Caco-2 (cell line): ENCODE data around the gene CDA. TPM values are rescaled to one million over a fixed set of nuclear protein-coding genes. Genes with fewer than 3 reads are reported as not detected.

Experiments
- BruUV-seq: library from RNA; stranded (reverse); fragments of 400-500 nt; replicated peaks from 2 replicates; lab custom pipeline; 2021; lab: Mats Ljungman, UMichigan
- CTCF ChIA-PET: fragments of 300-600 bp; sonication (Branson Sonifier 250); formaldehyde crosslinking; loops from one replicate; lab custom pipeline; 2022; ENCODE audit warnings: antibody characterized with exemption; lab: Charles Lee
- POLR2A ChIA-PET: fragments of 300-600 bp; sonication (Branson Sonifier 250); formaldehyde crosslinking; loops from one replicate; lab custom pipeline; 2022; ENCODE audit warnings: antibody characterized with exemption; lab: Charles Lee
- DNase-seq, 2 experiments: peaks; one replicate each; pipeline versions ENCODE4 v3.0.0 to v3.0.0-alpha.2; 2020 to 2022
- H3K27me3 ChIP-seq: replicated peaks from 2 replicates; pipeline ENCODE4 v1.6.0; 2011; ENCODE audit warnings: low read length; ENCODE audit not compliant: control insufficient read depth, insufficient read depth
- H3K36me3 ChIP-seq: 2 replicates; pipeline ENCODE4 v1.5.1; 2011; ENCODE audit warnings: low read length; ENCODE audit not compliant: control insufficient read depth, insufficient read depth
- H3K4me1 ChIP-seq: fragments of 250-450 bp; sonication (Bioruptor Pico); 2 replicates; pipeline ENCODE4 v1.5.1; 2020; ENCODE audit warnings: mild to moderate bottlenecking
- H3K4me3 ChIP-seq: 2 replicates; pipeline ENCODE4 v1.5.1; 2011; ENCODE audit warnings: low read depth, mild to moderate bottlenecking, control low read depth, low read length
- H3K9me3 ChIP-seq: fragments of 250-450 bp; sonication (Bioruptor Pico); 2 replicates; pipeline ENCODE4 v1.5.1; 2020; ENCODE audit warnings: mild to moderate bottlenecking, moderate library complexity
- H3K27ac Mint-ChIP-seq: one replicate; pipeline ENCODE4 v1.8.0; 2022; ENCODE audit warnings: mixed read lengths; ENCODE audit not compliant: unreplicated experiment
- H3K27me3 Mint-ChIP-seq: one replicate; pipeline ENCODE4 v1.8.0; 2022; ENCODE audit warnings: mixed read lengths; ENCODE audit not compliant: insufficient read depth, unreplicated experiment
- H3K36me3 Mint-ChIP-seq: one replicate; pipeline ENCODE4 v1.8.0; 2022; ENCODE audit warnings: mild to moderate bottlenecking, mixed read lengths; ENCODE audit not compliant: insufficient read depth, unreplicated experiment
- H3K4me1 Mint-ChIP-seq: one replicate; pipeline ENCODE4 v1.8.0; 2022; ENCODE audit warnings: low read depth, mixed read lengths; ENCODE audit not compliant: unreplicated experiment
- H3K4me3 Mint-ChIP-seq: one replicate; pipeline ENCODE4 v1.8.0; 2022; ENCODE audit warnings: mild to moderate bottlenecking, moderate library complexity, mixed read lengths; ENCODE audit not compliant: unreplicated experiment
- H3K9me3 Mint-ChIP-seq: one replicate; pipeline ENCODE4 v1.8.0; 2022; ENCODE audit warnings: mixed read lengths; ENCODE audit not compliant: unreplicated experiment
- CTCF ChIP-seq, 2 experiments: fragments of 200-600 bp in 1 of 2; IDR thresholded peaks; 1 replicate in 1 of 2; 2 replicates in 1 of 2; pipeline versions ENCODE4 v1.5.1 to v1.8.0; 2011 to 2022; ENCODE audit warnings: antibody characterized with exemption in 1 of 2, control low read depth in 1 of 2, inconsistent platforms in 1 of 2, low read depth in 1 of 2, low read length in 1 of 2, mild to moderate bottlenecking in 1 of 2, moderate library complexity in 1 of 2; ENCODE audit not compliant: insufficient read depth in 1 of 2, severe bottlenecking in 1 of 2, unreplicated experiment in 1 of 2
- intact Hi-C: fragments of 100-400 bp; cut with micrococcal nuclease; formaldehyde crosslinking; loops from one replicate; pipeline ENCODE4 v1.10.0; 2022; ENCODE audit not compliant: unreplicated experiment
- total RNA-seq: library from RNA; stranded (reverse); gene quantifications from 2 replicates; pipeline ENCODE4 v1.2.3, GENCODE V29; 2022

CDA gene
- total RNA-seq, 1 experiment from 2014 or later, result 0.95 TPM

GRCh38 chr1:20616847-20617487, 28.1 kb downstream of the CDA start:
- no peaks in the 10 kb centered on the region for H3K36me3 ChIP-seq
- H3K36me3 Mint-ChIP-seq, result peaks cover 8% of the 10 kb centered on the region
- ChIA-PET CTCF (no interaction called here), POLR2A (no interaction called here)
- no TSS peak for BruUV-seq
- no peaks in the 10 kb centered on the region for H3K9me3 ChIP-seq
- H3K9me3 Mint-ChIP-seq, result no peaks in the 10 kb centered on the region
- TF ChIP-seq CTCF (IDR thresholded peaks at IDR 0.05; ENCODE audit: insufficient read depth in 1 of 2, low read depth in 1 of 2, low read length in 1 of 2, severe bottlenecking in 1 of 2, unreplicated experiment in 1 of 2), result no peak
- H3K4me1 Mint-ChIP-seq, result peaks cover 23% of the 10 kb centered on the region
- H3K4me1 ChIP-seq, result peaks cover 11% of the 10 kb centered on the region
- intact Hi-C loops, result no loop called here
- H3K4me3 Mint-ChIP-seq, result no peak overlapping the region
- H3K27ac Mint-ChIP-seq, result no peak overlapping the region
- DNase-seq, result no peak
- no peak overlapping the region for H3K4me3 ChIP-seq
- H3K27me3 Mint-ChIP-seq, result no peaks in the 10 kb centered on the region
- H3K27me3 ChIP-seq, result no peaks in the 10 kb centered on the region

- Histone ChIP-seq H3K36me3 (no peaks in the 10 kb centered on the region), H3K4me3 (no peak overlapping the region), H3K9me3 (no peaks in the 10 kb centered on the region), H3K4me1 (peaks cover 5% of the 10 kb centered on the region), H3K27me3 (no peaks in the 10 kb centered on the region)
- intact Hi-C loops, result no loop called here
- no peaks in the 10 kb centered on the region for H3K36me3 Mint-ChIP-seq
- peak overlapping the region; percentile 11 for H3K27ac Mint-ChIP-seq
- ChIA-PET CTCF (interaction anchor here (1.2 kb wide), 2 partner anchors 15 to 43 kb away, joined by 3 read pairs; no protein-coding TSS in a partner anchor), POLR2A (no interaction called here)
- H3K9me3 Mint-ChIP-seq, result no peaks in the 10 kb centered on the region
- TF ChIP-seq CTCF (IDR thresholded peaks at IDR 0.05; ENCODE audit: insufficient read depth in 1 of 2, low read depth in 1 of 2, low read length in 1 of 2, severe bottlenecking in 1 of 2, unreplicated experiment in 1 of 2), result no peak
- no peak overlapping the region for H3K4me3 Mint-ChIP-seq
- no peak for DNase-seq
- no peaks in the 10 kb centered on the region for H3K27me3 Mint-ChIP-seq
- BruUV-seq, result no TSS peak
- peaks cover 11% of the 10 kb centered on the region for H3K4me1 Mint-ChIP-seq
Observed at GRCh38 chr1:20618550-20618949, 29.7 kb downstream of the CDA start.

GRCh38 chr1:20619999-20620398, 31.1 kb downstream of the CDA start:
- Histone ChIP-seq H3K36me3 (no peaks in the 10 kb centered on the region), H3K4me1 (no peaks in the 10 kb centered on the region), H3K9me3 (no peaks in the 10 kb centered on the region), H3K4me3 (no peak overlapping the region), H3K27me3 (no peaks in the 10 kb centered on the region)
- intact Hi-C loops, result no loop called here
- POLR2A ChIA-PET, result no interaction called here
- no peaks in the 10 kb centered on the region for H3K36me3 Mint-ChIP-seq
- H3K27me3 Mint-ChIP-seq, result no peaks in the 10 kb centered on the region
- no peaks in the 10 kb centered on the region for H3K9me3 Mint-ChIP-seq
- DNase-seq, result no peak
- no peak overlapping the region for H3K4me3 Mint-ChIP-seq
- peaks cover 6% of the 10 kb centered on the region for H3K4me1 Mint-ChIP-seq
- no TSS peak for BruUV-seq
- CTCF ChIA-PET, result no interaction called here
- H3K27ac Mint-ChIP-seq, result no peak overlapping the region
- no peak for TF ChIP-seq CTCF (IDR thresholded peaks at IDR 0.05; ENCODE audit: insufficient read depth in 1 of 2, low read depth in 1 of 2, low read length in 1 of 2, severe bottlenecking in 1 of 2, unreplicated experiment in 1 of 2)
